Inflammatory macrophage treated with lipopolysaccharide for 4 hours (primary cell): ENCODE measurements around the gene GLIPR2.
A peak's percentile ranks its signal among the peaks of the same experiment; 100 is the strongest.
"Not testable (repeated sequence)": the region's sequence is repeated elsewhere in the genome, so short reads cannot be mapped to it uniquely, and the experiment has no call there.

Experiments
- DNase-seq: peaks from one replicate; pipeline ENCODE4 v3.0.0-alpha.2; 2020

Gene GLIPR2

DNA sequence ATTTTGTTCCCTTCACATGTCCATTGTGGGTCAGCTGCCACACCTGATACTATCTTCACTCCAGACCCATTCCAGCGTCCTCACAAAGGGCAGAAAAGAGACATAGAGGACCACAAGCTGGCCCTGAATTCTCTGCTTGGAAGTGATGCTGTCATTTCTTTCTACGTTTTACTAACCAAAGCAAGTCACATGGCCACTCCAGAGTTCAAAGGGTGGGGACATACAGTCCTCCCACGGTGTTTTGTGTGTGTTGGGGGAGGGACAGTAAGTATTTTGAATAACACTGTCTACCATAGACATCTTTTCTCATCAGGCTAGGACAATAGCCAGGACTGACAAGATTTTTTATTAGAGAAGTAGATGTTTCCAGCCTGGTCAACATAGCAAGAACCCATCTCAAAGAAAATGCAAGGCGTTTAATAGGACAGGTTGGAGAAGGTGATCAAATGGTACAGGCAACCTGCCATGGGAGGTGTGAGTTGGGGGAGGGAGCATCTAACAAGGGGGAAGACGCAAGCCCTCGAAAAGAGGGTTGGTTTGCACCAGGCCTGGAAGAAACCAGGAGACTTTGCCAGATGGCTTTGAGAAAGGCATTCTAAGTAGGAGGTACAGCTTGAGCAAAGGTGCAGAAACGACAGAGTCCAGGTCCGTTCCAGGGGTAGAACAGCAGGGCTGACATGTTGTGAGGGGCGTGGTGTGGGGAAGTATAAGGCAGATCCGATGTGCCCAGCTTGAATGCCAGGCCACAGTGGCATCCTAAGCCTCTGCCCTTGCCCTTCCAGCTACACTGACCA, 11.3 kb upstream of the GLIPR2 start:
- peak; percentile 60 for DNase-seq

DNA sequence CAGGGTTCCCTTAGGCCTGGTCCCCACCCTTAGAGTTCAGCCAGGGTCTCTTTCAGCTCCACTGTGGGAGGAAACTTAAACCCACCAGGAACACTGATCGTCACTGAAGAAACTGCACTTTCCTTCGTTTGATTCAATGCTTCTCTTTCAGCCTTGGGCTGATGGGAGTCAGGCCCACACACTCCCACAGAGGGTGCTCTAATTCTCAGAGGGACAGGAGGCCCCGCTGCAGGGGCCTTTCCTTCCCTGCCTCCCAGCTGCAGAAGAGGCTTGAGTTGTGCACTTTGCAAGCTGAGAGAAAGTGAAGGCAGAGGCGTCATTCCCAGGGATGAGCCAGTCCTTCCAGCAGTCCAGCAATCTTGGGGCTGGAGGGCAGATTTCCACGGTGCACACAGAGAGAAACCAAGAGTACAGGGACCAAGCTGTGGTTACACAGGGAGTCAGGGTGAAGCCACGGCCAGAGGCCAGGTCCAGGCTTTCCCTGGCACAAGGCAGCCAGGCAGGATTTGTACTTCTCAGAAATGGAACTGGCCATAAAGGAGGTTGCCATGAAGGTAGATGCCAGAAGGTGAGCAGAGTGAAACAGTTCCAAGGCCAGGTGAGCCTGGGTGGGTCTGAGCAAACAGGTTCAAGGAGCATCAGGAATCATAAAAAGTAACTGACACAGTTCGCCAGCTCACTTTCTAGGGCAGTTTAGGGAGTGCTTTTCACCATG, 10.4 kb upstream of the GLIPR2 start:
- DNase-seq = no peak

DNA sequence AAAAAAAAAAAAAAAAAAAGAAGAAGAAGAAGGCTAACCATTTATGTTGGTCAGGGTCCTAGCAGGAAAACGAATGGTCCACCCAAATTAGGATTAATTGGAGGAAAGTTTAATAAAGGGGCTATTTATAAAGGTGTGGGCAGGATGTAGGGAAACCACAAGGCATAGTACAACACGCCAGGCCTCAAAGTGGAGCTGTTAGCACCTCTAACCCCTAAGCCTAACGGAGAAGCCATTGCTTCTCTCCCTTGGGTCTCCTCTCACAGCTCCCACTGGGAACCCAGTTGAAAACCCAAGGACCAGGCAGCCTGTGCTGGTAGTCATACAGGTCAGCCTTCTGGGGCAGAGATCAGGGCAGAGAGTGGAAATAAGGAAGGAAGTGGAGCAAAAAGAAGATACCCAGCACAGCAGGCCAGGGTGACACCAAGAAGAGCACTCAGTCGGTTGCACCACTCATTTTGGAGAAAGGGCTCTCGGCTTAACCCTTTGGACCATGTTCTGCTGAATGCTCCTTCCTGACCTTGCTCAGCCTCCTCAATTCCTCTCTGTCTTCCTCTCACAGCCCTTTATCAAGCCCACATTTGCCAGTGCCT, 8.8 kb upstream of the GLIPR2 start:
- DNase-seq = peak; percentile 79

DNA sequence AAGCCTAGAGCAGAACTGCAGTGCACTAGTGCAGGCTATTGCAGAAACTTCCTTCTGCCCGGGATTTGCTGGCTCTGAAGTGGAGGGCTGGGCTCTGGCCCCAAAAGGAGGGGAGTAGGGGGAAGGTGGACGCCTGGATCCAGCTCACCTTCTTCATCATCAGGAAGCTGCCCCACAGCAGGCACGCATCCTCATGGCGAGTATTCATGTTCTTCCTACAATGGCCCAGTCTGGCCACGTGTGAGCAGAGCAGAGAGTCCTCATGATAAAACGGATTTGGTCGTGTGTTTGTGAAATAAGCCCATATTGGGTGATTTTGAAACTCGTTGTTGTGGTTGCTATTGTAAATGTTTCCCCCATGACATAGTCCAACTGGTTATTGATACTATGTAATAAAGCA, 8.2 kb upstream of the GLIPR2 start:
- DNase-seq = peak; percentile 90

DNA sequence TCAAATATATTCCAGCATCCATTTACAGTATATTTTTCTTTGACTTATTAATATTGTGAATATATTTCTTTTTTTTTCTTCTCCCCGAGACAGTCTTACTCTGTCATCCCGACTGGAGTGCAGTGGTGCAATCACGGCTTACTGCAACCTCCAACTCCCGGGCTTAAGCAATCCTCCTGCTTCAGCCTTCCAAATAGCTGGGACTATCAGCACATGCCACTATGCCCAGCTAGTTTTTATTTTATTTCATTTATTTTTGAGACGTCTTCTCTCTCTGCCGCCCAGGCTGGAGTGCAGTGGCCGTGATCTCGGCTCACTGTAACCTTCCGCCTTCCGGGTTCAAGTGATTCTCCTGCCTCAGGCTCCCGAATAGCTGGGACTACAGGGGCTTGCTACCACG, 7.4 kb upstream of the GLIPR2 start:
- DNase-seq = peak; percentile 82

DNA sequence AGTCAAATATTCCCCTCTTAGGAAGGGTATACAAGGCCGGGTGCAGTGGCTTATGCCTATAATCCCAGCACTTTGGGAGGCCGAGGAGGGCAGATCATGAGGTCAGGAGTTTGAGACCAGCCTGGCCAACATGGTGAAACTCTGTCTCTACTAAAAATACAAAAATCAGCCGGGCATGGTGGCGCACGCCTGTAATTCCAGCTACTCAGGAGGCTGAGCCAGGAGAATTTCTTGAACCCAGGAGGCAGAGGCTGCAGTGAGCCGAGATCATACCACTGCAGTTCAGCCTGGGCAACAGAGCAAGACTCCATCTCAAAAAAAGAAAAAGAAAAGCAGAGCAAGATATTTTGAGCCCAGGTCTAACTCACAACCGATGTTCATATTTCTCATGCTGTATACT, 4.9 kb upstream of the GLIPR2 start:
- not testable (repeated sequence) for DNase-seq

DNA sequence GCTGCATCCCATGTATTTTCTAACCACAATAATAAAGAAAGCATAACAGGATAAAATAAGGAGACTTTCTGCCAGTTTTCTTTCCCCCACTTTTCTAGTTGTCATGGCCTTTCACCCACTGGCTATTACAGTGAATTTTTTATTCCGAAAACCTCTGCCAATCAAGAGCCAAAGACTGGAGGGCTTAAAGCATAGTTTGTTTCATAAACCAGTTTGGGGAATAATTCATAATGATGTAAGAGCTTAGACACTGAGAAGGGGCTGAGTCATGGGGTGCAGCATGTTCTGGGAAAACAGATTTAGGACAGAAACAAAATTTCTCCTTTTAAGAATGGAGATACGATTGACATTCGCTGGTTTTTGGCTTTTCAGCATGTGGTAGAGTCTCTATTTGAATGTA, 4.4 kb upstream of the GLIPR2 start:
- peak; percentile 71 for DNase-seq

DNA sequence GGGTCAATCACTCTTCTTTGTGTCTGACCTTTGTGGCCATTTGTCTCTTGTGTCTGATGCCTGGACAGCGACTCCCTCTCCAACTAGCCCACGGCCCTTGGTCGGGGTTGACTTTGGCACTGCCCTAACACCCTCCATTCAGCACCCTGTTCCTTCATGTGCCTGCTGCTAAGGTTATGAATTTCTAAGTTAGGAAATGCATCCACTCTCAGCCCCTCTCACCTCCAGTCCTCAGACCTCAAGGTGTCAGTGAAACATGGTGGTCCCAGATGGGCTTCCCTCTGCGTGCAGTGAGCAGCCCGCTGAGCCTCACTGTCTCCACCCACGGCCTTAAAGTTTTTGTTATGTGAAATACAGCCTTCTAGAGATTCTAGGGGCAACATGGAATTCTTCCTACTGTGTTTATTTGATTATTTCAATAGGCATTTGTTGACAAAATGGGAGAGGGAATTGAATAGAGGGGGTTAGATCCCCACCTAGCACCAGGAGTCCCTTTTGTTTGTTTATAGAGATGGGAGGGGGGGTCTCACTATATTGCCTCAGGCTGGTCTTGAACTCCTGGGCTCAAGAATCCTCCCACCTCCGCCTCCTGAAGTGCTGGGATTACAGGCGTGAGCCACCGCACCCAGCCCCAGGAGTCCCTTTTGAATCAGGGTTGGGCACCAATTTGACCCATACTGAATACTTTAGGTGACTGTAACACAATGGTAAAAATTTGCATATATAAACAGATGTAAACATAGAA, 1.6 kb upstream of the GLIPR2 start:
- no peak for DNase-seq

DNA sequence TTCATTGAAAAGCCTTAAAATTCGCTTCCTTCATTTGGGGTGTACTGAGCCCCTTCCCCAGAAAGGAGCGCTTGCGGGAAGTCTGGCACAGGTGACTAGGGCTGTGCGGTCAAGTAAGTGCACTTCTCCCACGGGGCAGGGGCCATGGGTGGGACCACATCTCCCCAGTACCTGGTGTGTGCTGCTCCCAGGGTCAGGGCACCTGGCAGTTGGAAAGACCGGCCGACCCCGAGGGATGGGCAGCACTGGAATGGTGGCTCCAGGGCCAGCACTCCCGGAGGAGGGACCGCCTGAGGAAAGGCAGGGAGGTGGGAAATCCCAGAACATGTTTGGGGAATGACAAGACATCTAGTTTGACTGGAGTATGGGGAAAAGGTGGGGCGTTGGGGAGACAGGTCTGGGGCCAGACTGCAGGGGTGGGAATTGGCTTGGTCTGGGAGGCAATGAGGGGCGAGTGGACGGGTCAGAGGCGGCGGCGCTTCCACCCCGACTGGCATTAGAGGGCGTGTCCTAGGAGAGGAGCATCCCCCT, 727 bp upstream of the GLIPR2 start:
- no peak for DNase-seq

DNA sequence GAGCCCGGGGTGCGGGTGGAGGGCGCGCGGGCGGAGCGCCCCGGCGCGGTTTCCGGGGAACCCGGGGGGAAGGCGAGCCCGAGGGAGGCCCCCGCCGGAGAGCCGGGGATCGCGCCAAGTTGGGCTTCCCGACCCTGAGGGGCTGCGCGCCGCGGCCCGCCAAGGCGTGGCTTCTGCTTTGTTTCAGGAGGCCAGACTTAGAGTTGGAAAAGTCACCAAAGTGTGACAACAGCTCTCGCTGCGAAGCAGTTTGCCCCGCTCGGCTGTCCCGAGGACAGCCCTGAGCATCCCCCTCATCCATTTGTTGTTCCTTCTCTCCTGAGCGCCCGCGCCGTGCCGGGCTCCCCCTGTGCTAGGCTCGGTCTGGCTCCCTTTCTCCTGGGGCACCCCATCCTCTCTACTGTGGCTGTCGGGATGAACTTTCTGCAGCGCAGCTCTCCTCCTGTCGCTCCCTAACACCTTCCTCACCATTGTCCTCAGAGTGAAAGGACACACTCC, 410 bp downstream of the GLIPR2 start:
- DNase-seq = no peak

DNA sequence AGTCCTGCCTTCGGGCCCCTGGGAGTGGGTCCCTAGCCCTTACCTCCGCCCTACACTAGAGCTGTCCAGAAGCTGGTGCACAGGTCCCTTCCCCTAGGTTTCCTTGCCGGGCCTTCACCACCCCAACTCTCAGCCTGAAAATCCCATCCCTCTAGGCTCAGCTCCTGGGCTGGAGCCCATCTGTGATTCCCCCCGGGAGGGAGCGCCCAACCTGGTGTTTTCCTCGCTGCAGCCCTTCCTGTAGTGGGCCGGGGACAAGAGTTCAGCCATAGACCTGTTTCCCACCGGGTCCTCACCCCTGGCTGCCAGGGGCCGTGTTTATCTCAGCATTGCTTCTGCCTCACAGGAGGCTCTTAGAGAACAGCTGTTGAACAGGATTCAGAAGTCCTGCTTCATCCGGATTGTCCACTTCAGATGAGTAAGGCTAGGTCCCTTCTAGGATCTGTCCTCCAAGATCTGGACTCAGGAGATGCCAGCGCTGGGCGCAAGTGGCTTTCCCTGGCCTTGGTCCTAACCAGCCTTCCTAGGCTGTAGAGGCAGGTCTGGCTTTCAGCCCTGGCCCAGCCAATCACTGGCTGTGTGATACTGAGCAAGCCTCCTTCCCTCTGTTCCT, 965 bp downstream of the GLIPR2 start:
- DNase-seq = peak; percentile 44

DNA sequence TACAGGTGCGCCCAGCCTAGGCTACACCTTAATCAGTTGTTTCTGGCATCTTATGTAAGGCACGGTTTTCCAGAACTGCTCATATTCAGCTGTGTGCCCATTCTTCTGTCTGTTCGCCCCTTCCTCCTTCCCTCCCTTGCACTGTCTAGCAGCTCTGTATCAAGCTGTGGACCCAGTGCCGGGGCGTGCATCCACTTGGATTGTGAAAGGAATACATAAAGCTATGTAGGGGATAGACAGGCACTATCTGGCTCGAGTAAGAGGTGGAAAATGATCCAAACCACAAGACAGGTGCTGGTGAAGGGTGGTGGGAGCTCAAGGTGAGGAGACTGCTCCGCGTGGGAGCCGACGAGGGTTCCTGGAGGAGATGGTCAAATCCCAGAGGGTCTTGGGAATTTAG, 2.0 kb downstream of the GLIPR2 start:
- no peak for DNase-seq

DNA sequence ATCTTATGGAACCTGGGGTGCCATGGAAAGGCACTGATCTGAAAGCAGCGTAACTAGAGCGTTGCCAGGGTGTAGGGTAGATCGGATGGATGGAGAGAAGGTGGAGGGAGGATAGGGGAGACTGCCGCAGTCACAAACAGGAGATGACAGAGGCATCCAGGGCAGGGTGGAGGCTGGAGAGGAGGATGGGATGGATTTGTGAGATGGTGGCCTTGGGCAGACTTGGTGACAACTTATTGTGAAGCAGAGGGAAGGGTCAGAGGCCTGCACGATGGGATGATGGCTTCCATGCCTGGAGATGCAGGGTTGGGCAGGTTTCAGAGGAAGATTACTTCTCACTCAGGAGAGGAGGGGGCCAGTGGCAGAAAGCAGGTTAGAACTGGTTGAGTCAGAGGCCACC, 2.4 kb downstream of the GLIPR2 start:
- no peak for DNase-seq

DNA sequence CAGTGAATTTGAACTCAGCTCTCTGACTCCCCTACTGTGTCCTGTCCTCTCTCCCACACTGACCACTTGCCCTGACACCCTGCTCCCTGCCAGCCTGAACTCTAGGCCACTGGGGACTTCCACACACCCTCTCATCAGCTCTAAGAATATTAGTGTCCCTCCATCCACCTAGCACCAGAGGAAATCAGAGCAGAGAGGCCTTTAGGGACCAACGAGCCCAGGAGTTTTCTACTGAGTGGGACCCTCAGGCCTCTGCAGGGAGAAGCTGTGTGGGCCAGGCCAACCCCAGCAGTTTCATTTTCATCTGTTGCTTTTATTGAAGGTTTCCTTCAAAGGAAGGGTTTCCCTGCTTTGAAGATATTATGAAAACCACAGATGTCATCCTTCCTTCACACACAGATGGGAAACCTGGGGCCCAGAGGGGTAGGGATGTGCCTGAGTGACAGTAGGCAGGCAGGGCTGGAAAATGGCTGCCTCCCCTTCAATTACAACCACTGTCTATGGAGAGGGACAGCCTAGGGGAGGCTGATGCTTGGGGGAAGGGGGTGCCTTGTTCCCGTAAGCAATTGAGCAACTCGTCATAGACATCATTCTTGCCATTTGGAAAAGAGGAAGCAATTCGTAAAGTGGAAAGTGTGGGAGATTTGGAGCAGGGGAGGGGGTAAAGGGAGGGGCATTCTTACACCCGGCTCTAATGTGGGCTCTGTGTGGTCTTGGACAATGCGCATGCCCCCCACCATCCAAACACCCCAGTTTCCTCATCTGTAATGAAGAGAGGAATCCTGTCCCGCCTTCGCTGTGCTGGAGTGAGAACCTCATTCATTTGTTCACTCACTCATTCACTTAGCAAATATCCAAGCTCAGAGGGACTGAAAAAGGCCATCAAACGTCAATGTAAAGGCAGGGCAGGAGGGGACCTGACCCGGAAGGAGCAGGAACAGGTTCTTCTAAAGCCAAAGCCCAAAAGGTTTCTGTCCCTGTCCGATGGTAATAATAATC, 3.9 kb downstream of the GLIPR2 start:
- peak; percentile 92 for DNase-seq

DNA sequence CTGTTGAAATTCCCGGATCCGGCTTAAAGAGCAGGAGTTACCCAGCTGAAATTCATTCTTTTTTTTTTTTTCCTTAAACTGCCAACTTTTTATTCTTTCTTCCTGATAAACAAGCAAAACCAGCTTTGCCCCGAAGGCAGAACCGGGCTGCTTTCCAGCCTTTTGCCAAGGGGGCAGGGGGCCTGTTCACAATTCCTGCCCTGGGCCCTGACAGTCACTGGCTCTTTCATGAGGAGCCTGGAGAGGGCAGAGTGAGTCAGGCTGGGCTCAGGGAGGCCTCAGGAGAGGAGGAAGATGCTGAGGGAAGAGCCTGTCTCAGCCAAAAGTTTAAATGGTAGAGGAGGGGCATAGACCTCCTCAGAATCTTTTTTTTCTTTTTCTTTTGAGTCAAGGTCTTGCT, 4.8 kb downstream of the GLIPR2 start:
- no peak for DNase-seq

DNA sequence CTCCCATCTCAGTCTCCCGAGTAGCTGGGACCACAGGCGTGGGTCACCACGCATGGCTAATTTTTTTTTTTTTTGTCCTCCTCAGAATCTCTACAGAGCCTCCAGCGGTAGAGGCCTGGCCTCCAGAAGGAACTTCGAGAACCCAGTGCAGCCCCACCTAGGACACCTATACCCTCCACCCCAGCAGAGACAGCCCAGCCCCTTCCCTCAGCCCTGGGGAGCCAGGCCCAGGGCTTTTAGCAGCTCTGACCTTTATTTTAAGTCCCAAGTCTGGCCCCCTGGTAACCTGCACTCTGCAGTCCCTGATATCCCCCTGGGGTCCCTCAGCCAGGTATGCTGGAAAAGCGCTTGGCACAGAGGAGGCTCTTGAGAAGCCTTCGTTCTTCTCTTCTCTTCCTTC, 5.2 kb downstream of the GLIPR2 start:
- no peak for DNase-seq

DNA sequence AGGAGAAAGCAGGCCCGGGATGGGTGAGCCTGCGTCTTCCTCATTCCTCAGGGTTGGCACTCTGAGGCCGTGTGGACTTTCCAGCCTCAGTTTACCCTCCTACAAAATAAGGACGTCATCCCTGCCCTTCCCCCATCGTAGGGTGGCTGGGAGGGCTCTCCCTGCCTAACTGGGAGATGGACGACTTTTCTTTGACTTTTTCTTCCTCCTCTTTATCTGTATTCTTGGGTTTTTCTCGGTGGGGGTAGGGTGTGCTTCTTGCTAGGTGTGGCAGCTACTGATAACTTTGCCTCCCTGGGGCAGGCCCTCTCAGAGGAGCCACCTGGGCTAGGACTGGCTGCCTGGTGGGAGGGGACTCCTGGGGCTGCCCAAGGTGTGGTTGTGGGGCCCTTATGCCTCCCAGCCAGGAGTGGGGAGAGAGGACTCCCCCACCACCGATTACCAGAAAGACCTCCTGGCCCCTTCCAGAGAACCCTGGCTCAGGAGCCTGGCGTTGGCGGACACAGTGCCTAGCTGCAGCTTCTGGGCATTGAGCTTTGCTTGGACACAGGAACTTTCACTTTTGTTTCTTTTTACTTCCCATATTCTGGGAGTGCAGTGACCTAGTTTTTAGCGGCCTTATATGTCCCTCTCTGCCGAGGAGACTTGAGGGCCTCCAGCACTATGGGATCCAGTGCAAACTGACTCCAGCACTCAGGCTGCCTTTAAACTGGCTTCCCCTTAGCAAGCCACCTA, 6.1 kb downstream of the GLIPR2 start:
- DNase-seq = peak; percentile 89

DNA sequence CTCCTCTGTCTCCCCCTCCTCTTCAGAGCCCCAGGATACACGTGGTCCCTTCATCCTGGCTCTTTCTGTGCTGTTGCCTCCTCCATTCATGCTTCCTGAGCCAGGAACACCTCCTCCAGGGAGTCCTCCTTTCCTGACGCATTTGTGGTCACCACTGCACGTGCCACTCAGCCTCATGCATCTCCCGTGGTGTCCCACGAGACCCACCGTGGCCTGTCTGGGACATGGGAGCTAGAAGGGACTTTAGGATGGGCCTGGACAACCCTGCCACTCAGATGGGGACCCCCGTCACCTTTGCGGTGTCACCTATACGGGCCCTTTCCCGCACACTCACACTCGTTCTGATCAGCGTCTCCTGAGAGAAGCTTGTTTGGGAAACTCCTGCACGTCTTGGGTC, 6.7 kb downstream of the GLIPR2 start:
- DNase-seq = peak; percentile 36

DNA sequence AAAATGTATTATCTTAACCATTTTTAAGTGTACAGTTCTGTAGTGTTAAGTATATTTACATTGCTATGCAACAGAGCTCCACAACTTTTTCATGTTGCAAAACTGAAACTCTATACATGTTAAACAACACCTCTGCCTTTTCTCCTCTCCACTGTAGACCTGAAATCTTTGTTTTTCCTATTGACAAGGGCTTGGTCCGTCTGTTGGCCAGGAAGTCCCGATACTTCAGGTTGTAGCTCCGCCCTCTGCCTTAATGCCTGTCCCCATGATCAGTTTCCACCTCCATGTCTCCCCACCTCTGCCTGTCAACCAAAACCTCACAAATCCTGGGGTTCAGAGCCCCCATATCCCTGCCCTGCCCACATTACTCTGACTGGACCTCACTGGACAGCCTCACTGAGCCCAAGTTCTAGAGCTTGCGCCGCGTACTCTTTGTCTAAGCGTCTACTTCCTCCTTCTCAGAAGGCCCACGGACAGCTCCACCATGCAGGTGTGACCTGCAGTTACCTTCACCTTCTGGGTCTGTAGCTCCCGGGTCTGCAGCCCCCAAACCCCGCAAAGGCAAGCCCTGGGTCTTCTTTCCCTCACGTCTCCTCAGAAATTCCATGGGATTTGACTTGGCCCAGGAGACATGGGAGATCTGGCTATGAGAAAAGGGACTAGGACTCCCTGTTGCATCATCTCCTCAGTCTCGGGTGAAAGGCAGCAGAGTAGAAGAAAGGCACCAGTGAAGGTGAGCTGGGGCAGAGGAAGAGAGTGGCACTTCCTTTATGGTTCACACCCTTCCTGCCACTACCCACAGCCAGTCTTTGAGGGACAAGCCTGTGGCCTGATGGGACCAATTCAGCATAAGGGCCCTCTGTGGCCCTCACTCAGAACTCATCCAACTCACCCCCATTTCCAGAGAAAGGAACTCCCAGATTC, 8.0 kb downstream of the GLIPR2 start:
- DNase-seq = no peak
